NCI-H1417 (cell line): Measurements from ENCODE around the gene SEMA3C.

ENCODE experiments used
- DNase-seq, 3 experiments: peaks; one replicate each; lab custom pipeline; 2025; lab: John Stamatoyannopoulos, UW

The SEMA3C gene

GRCh38 chr7:80781146-80781545 lies 137.7 kb downstream of the SEMA3C start:
- DNase-seq, result no peak

- DNase-seq, result no peak
Measured at GRCh38 chr7:80779456-80779855, 139.4 kb downstream of the SEMA3C start.

GRCh38 chr7:80775897-80776296 lies 143.0 kb downstream of the SEMA3C start:
- DNase-seq, result no peak

- no peak for DNase-seq
Measured at GRCh38 chr7:80775482-80775881, 143.4 kb downstream of the SEMA3C start.

GRCh38 chr7:80774843-80775242 lies 144.0 kb downstream of the SEMA3C start:
- DNase-seq, result no peak

- DNase-seq, result peak in 1 of 3 experiments; percentile 40
Measured at GRCh38 chr7:80773787-80774508, 144.9 kb downstream of the SEMA3C start.

GRCh38 chr7:80772347-80772993 lies 146.4 kb downstream of the SEMA3C start:
- DNase-seq, result peak in 2 of 3 experiments; percentile 45 to 81

GRCh38 chr7:80771523-80771922 lies 147.3 kb downstream of the SEMA3C start:
- peak in 1 of 3 experiments; percentile 46 for DNase-seq

GRCh38 chr7:80770675-80771081 lies 148.2 kb downstream of the SEMA3C start:
- no peak for DNase-seq

GRCh38 chr7:80770061-80770460 lies 148.8 kb downstream of the SEMA3C start:
- DNase-seq, result peak in 1 of 3 experiments; percentile 21

- no peak for DNase-seq
Measured at GRCh38 chr7:80768756-80769155, 150.1 kb downstream of the SEMA3C start.

- no peak for DNase-seq
Measured at GRCh38 chr7:80767654-80768053, 151.2 kb downstream of the SEMA3C start.

GRCh38 chr7:80766724-80767123 lies 152.1 kb downstream of the SEMA3C start:
- no peak for DNase-seq

GRCh38 chr7:80764132-80764531 lies 154.7 kb downstream of the SEMA3C start:
- DNase-seq, result peak; percentile 38 to 83 (median 76)

- no peak for DNase-seq
Measured at GRCh38 chr7:80763704-80764103, 155.1 kb downstream of the SEMA3C start.

GRCh38 chr7:80763289-80763688 lies 155.6 kb downstream of the SEMA3C start:
- no peak for DNase-seq

- peak; percentile 28 to 78 (median 77) for DNase-seq
Measured at GRCh38 chr7:80760292-80760691, 158.6 kb downstream of the SEMA3C start.

GRCh38 chr7:80752954-80753690 lies 165.7 kb downstream of the SEMA3C start:
- no peak for DNase-seq

- peak in 1 of 3 experiments; percentile 63 for DNase-seq
Measured at GRCh38 chr7:80749270-80749669, 169.6 kb downstream of the SEMA3C start.

GRCh38 chr7:80748363-80749042 lies 170.3 kb downstream of the SEMA3C start:
- DNase-seq, result peak in 2 of 3 experiments; percentile 37 to 80

GRCh38 chr7:80740778-80741545 lies 177.9 kb downstream of the SEMA3C start:
- DNase-seq, result no peak
